GM12878 (cell line): Measurements from ENCODE around the gene PLEKHA6.

Experiments
- CTCF ChIP-seq, 3 experiments: IDR thresholded peaks in 2 of 3; conservative IDR thresholded peaks in 1 of 3; 2 replicates each; pipeline ENCODE4 v1.5.1; 2011; ENCODE audit warnings: low read depth in 3 of 3, low read length in 3 of 3, mild to moderate bottlenecking in 3 of 3, control low read depth in 2 of 3, moderate library complexity in 2 of 3, inconsistent platforms in 1 of 3, mixed read lengths in 1 of 3; ENCODE audit not compliant: control insufficient read depth in 2 of 3, insufficient read depth in 1 of 3; ENCODE audit errors: extremely low read depth in 1 of 3
- JUND ChIP-seq: IDR thresholded peaks from 2 replicates; pipeline ENCODE4 v1.6.1; 2012; ENCODE audit warnings: low read depth, mild to moderate bottlenecking, low read length, improper control_type of control experiment, moderate library complexity
- MTA2 ChIP-seq: fragments of 450-650 bp; IDR thresholded peaks from 2 replicates; pipeline ENCODE4 v1.6.1; 2016; ENCODE audit warnings: low read depth, mild to moderate bottlenecking, moderate library complexity
- RAD21 ChIP-seq: IDR thresholded peaks from 2 replicates; pipeline ENCODE4 v1.6.1; 2011; ENCODE audit warnings: mild to moderate bottlenecking, low read depth, low read length, moderate library complexity; ENCODE audit not compliant: insufficient read depth
- RFX5 ChIP-seq: IDR thresholded peaks from 2 replicates; pipeline ENCODE4 v1.6.1; 2011; ENCODE audit warnings: low read depth, low read length, improper control_type of control experiment
- TAF1 ChIP-seq: IDR thresholded peaks from 2 replicates; pipeline ENCODE4 v1.6.1; 2011; ENCODE audit warnings: mild to moderate bottlenecking, low read depth, low read length, borderline replicate concordance

GRCh38 chr1:204222006-204222763 lies 137.5 kb downstream of the PLEKHA6 start:
- TF ChIP-seq RFX5 (no peak), JUND (no peak), CTCF (IDR thresholded peaks at IDR 0.05 in 2 of 3, conservative IDR thresholded peaks at IDR 0.05 in 1 of 3; ENCODE audit: control insufficient read depth in 2 of 3, extremely low read depth in 1 of 3, insufficient read depth in 1 of 3, low read depth in 3 of 3, low read length in 3 of 3) (no peak), MTA2 (no peak), RAD21 (no peak), TAF1 (no peak)
